AG04449 (cell line): ENCODE measurements around the gene ACTN1.

ENCODE experiments used
- CTCF ChIA-PET: fragments of 350-600 bp; formaldehyde crosslinking; extraction: SDS; loops from one replicate; lab custom pipeline; 2021; ENCODE audit warnings: antibody characterized with exemption; lab: Yijun Ruan, JAX
- POLR2A ChIA-PET: fragments of 400-600, 350-600 bp; formaldehyde crosslinking; extraction: SDS; loops from one replicate; lab custom pipeline; 2020; ENCODE audit warnings: antibody characterized with exemption, inconsistent platforms; lab: Yijun Ruan, JAX
- DNase-seq: peaks from one replicate; pipeline ENCODE4 v3.0.0-alpha.2; 2010; ENCODE audit warnings: low read depth, low spot score
- H3K4me3 ChIP-seq: 2 replicates; pipeline ENCODE4 v1.5.1; 2011; ENCODE audit warnings: low read depth, mild to moderate bottlenecking, control low read depth, low read length
- CTCF ChIP-seq: IDR thresholded peaks from one replicate; pipeline ENCODE4 v1.5.1; 2011; ENCODE audit warnings: mild to moderate bottlenecking, moderate library complexity, low read length, control low read depth, inconsistent platforms; ENCODE audit not compliant: insufficient read depth; ENCODE audit errors: missing control alignments

Gene ACTN1

DNA sequence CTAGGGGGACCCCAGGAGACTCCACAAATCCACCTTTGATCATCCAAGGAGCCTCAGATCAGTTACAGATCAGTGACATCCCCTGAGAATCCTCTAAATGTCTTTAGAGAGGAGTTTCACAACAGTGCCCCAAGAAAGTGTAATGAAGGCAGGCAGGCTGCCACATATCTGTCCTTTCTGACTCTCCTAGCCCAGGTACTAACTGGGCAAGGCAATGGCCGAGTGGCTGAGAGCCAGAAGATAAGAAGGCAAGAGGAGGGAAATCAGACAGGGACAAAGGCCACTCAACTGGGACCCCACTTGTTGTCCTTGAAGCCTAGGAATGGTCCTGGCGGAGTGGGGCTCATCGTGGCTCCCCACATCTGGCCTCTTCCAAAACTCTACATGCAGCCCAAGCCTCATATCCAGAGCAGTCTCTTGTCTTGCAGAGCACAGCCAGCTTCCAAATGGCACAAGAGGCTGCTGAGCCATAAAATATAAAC is 11.6 kb downstream of the ACTN1 start:
- no peak for TF ChIP-seq CTCF
- H3K4me3 ChIP-seq, result no peak overlapping the region
- no peak for DNase-seq
- ChIA-PET POLR2A (interaction anchor here (0.8 to 1.4 kb wide), 4 partner anchors 9 to 77 kb away, joined by 3 to 6 read pairs (median 4); no protein-coding TSS in a partner anchor), CTCF (interaction anchor here (0.9 to 4.0 kb wide), 8 partner anchors 9 to 140 kb away, joined by 3 to 20 read pairs (median 6); no protein-coding TSS in a partner anchor)

DNA sequence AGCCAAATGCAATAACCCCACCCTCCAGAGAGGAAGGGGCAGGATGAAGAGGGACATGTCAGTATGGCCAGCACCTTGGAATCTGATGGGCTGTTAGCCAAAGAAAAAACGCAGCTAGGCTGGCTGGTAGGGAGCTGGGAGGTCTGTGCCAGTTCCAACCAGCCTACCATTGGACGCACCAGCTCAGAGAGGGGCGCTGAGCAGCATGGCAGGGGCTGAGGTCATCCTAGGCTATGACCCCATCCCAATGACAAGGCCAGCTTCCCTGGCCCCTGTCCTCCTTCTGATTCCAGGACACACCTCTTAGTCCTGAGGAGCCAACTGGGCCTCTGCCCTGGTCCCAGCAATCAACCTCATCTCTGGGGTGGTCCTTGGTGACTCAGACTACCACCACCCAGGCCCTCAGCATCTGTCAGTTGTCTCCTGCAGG is 12.2 kb downstream of the ACTN1 start:
- no peak overlapping the region for H3K4me3 ChIP-seq
- DNase-seq, result no peak
- POLR2A ChIA-PET, result interaction anchor here (1.2 to 1.4 kb wide), 2 partner anchors 8 to 14 kb away, joined by 3 to 4 read pairs; no protein-coding TSS in a partner anchor
- TF ChIP-seq CTCF, result no peak
- CTCF ChIA-PET, result interaction anchor here (0.9 to 4.0 kb wide), 7 partner anchors 10 to 140 kb away, joined by 3 to 20 read pairs (median 5); no protein-coding TSS in a partner anchor

DNA sequence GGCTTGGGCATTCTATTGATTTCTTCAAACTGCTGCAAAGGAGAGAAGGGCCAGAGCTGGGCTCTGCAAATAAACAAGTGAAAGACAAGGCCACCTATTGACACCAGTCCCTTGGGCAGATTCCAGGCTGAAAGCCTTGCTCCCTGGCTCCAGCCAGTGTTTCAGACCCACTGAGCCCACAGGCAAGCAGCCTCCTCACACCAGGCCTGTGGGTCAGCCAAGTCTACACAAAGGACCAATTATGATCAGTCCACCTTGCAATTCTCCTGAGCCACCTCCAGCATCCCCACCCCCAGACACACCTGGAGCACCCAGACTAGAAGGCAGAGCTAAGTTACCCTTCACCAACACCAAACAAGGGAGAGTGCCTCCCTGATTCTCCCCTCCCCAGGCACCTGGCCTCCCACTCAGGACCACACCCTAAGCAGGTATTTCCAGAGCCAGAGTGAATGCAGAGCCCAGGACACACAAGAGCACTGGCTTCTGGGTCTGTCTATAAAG is 13.8 kb downstream of the ACTN1 start:
- no peak for DNase-seq
- ChIA-PET CTCF (interaction anchor here (1.3 to 2.0 kb wide), 3 partner anchors 8 to 137 kb away, joined by 3 to 6 read pairs (median 5); no protein-coding TSS in a partner anchor), POLR2A (no interaction called here)
- no peak overlapping the region for H3K4me3 ChIP-seq
- no peak for TF ChIP-seq CTCF

DNA sequence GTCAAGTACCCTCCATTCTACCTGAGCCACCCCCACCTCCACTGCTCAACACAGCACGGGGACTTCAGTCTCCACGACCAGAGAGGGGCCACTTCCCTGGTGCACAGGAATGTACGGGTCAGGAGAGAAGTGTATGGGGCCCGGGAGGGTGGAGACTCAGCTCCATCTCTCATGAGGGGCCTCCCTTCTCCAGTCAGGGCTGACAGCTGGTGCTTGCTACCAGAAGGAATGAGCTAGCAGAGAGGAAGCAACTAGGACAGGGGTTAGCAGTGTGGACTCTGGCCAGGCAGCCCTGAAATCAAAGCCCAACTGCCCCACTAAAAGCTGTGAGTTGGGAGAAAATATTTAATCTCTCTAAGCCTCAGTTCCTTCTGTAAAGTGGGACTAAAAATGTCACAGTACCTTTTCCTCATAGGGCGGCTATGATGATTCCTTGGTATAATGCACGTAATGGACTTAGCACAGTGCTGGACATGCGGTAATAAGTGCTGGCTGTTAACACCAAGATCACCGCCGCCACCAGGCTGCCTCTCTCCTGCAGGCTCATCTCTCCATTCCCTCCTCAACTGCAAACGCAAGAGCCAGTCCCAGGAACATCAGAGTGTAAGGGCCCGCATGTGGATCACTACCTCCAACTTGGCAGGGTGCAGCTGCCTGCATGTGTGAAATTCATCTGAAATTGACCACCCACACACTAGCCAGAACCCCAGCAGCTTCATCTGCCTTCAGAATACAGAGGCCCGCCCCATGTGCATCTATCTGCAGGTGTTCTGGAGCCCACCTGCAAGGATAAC is 14.6 kb downstream of the ACTN1 start:
- DNase-seq, result no peak
- no peak overlapping the region for H3K4me3 ChIP-seq
- no peak for TF ChIP-seq CTCF
- ChIA-PET POLR2A (interaction anchor here (0.7 to 0.9 kb wide), 2 partner anchors 13 to 42 kb away, joined by 3 to 4 read pairs; no protein-coding TSS in a partner anchor), CTCF (interaction anchor here (0.7 to 1.9 kb wide), 4 partner anchors 10 to 143 kb away, joined by 3 to 6 read pairs (median 4); no protein-coding TSS in a partner anchor)

GRCh38 chr14:68962681-68963080 is 16.4 kb downstream of the ACTN1 start:
- DNase-seq, result no peak
- no peak for TF ChIP-seq CTCF
- ChIA-PET CTCF (interaction anchor here (0.9 kb wide), 1 partner anchor 144 kb away, joined by 3 read pairs; no protein-coding TSS in a partner anchor), POLR2A (interaction anchor here (1.1 to 1.2 kb wide), 2 partner anchors 15 to 17 kb away, joined by 3 read pairs; partner anchors contain the start of gene ACTN1)
- no peak overlapping the region for H3K4me3 ChIP-seq
